ENCODE results near the gene PILRA. TPM values are rescaled to one million over a fixed set of nuclear protein-coding genes. Genes with fewer than 3 reads are reported as not detected.

The PILRA gene
- total RNA-seq, 2 experiments from 2014 or later, result 8.1 to 11.5 TPM

- H3K4me3 Mint-ChIP-seq, result peak overlapping the region; percentile 88
- H3K27me3 Mint-ChIP-seq (ENCODE audit: low read depth), result peaks cover 4% of the 10 kb centered on the region
- peaks cover 65% of the 10 kb centered on the region for H3K36me3 Mint-ChIP-seq (ENCODE audit: low read depth)
- POLR2A ChIA-PET, result interaction anchor here (1.2 kb wide), 1 partner anchor 274 kb away, joined by 3 read pairs; no protein-coding TSS in a partner anchor
- ATAC-seq (no peak), DNase-seq (no peak)
- H3K27ac Mint-ChIP-seq, result peak overlapping the region; percentile 97
- CTCF ChIA-PET, result no interaction called here
- peaks cover 3% of the 10 kb centered on the region for H3K9me3 Mint-ChIP-seq (ENCODE audit: insufficient read depth)
- peaks cover 55% of the 10 kb centered on the region for H3K4me1 Mint-ChIP-seq (ENCODE audit: low read depth)
Observed at GRCh38 chr7:100431286-100431735, 58.0 kb downstream of the PILRA start.

GRCh38 chr7:100432053-100432452 is 58.8 kb downstream of the PILRA start:
- peak overlapping the region; percentile 97 for H3K27ac Mint-ChIP-seq
- ChIA-PET POLR2A (no interaction called here), CTCF (no interaction called here)
- ATAC-seq (no peak), DNase-seq (no peak)
- peaks cover 3% of the 10 kb centered on the region for H3K9me3 Mint-ChIP-seq (ENCODE audit: insufficient read depth)
- peaks cover 67% of the 10 kb centered on the region for H3K36me3 Mint-ChIP-seq (ENCODE audit: low read depth)
- peaks cover 55% of the 10 kb centered on the region for H3K4me1 Mint-ChIP-seq (ENCODE audit: low read depth)
- H3K4me3 Mint-ChIP-seq, result peak overlapping the region; percentile 88
- H3K27me3 Mint-ChIP-seq (ENCODE audit: low read depth), result peaks cover 4% of the 10 kb centered on the region

- no peak for ATAC-seq
- POLR2A ChIA-PET, result no interaction called here
Observed at GRCh38 chr7:100432621-100433275, 59.5 kb downstream of the PILRA start.

GRCh38 chr7:100433276-100433591 is 59.9 kb downstream of the PILRA start:
- Mint-ChIP-seq H3K27ac (peak overlapping the region; percentile 97), H3K9me3 (ENCODE audit: insufficient read depth) (no peaks in the 10 kb centered on the region), H3K36me3 (ENCODE audit: low read depth) (peaks cover 64% of the 10 kb centered on the region), H3K27me3 (ENCODE audit: low read depth) (peaks cover 4% of the 10 kb centered on the region), H3K4me3 (peak overlapping the region; percentile 30), H3K4me1 (ENCODE audit: low read depth) (peaks cover 48% of the 10 kb centered on the region)
- no peak for DNase-seq
- POLR2A ChIA-PET, result no interaction called here
- CTCF ChIA-PET, result interaction anchor here (0.8 kb wide), 1 partner anchor 17 kb away, joined by 4 read pairs; no protein-coding TSS in a partner anchor
- no peak for ATAC-seq

More at GRCh38 chr7:100432621-100433275, 59.5 kb downstream of the PILRA start:
- no peak for DNase-seq
- peaks cover 4% of the 10 kb centered on the region for H3K27me3 Mint-ChIP-seq (ENCODE audit: low read depth)
- peaks cover 53% of the 10 kb centered on the region for H3K4me1 Mint-ChIP-seq (ENCODE audit: low read depth)
- H3K27ac Mint-ChIP-seq, result peak overlapping the region; percentile 97
- peak overlapping the region; percentile 88 for H3K4me3 Mint-ChIP-seq
- H3K9me3 Mint-ChIP-seq (ENCODE audit: insufficient read depth), result peaks cover 3% of the 10 kb centered on the region
- CTCF ChIA-PET, result no interaction called here
- H3K36me3 Mint-ChIP-seq (ENCODE audit: low read depth), result peaks cover 66% of the 10 kb centered on the region

GRCh38 chr7:100433592-100434296 is 60.5 kb downstream of the PILRA start:
- ChIA-PET CTCF (interaction anchor here (0.8 to 1.6 kb wide), 3 partner anchors 11 to 49 kb away, joined by 4 to 5 read pairs (median 4); no protein-coding TSS in a partner anchor), POLR2A (interaction anchor here (0.8 to 1.7 kb wide), 3 partner anchors 11 to 153 kb away, joined by 3 to 4 read pairs (median 3); partner anchors contain the start of gene FBXO24)
- H3K4me1 Mint-ChIP-seq (ENCODE audit: low read depth), result peaks cover 48% of the 10 kb centered on the region
- H3K27me3 Mint-ChIP-seq (ENCODE audit: low read depth), result peaks cover 4% of the 10 kb centered on the region
- H3K4me3 Mint-ChIP-seq, result peak overlapping the region; percentile 92
- DNase-seq (no peak), ATAC-seq (no peak)
- H3K9me3 Mint-ChIP-seq (ENCODE audit: insufficient read depth), result no peaks in the 10 kb centered on the region
- H3K36me3 Mint-ChIP-seq (ENCODE audit: low read depth), result peaks cover 65% of the 10 kb centered on the region
- H3K27ac Mint-ChIP-seq, result peak overlapping the region; percentile 97

GRCh38 chr7:100434297-100435144 is 61.2 kb downstream of the PILRA start:
- peaks cover 48% of the 10 kb centered on the region for H3K4me1 Mint-ChIP-seq (ENCODE audit: low read depth)
- H3K9me3 Mint-ChIP-seq (ENCODE audit: insufficient read depth), result no peaks in the 10 kb centered on the region
- ChIA-PET POLR2A (interaction anchor here (0.8 to 1.8 kb wide), 4 partner anchors 10 to 152 kb away, joined by 3 to 5 read pairs (median 4); partner anchors contain the start of gene FBXO24), CTCF (interaction anchor here (0.7 to 1.6 kb wide), 4 partner anchors 10 to 48 kb away, joined by 3 to 5 read pairs (median 4); no protein-coding TSS in a partner anchor)
- H3K36me3 Mint-ChIP-seq (ENCODE audit: low read depth), result peaks cover 61% of the 10 kb centered on the region
- H3K27ac Mint-ChIP-seq, result peak overlapping the region; percentile 97
- ATAC-seq (no peak), DNase-seq (no peak)
- peak overlapping the region; percentile 92 for H3K4me3 Mint-ChIP-seq
- peaks cover under 1% of the 10 kb centered on the region for H3K27me3 Mint-ChIP-seq (ENCODE audit: low read depth)

GRCh38 chr7:100435401-100436304 is 62.4 kb downstream of the PILRA start:
- peak overlapping the region; percentile 98 for H3K27ac Mint-ChIP-seq
- peak; percentile 61 for DNase-seq
- peak; percentile 42 for ATAC-seq
- H3K4me3 Mint-ChIP-seq, result peak overlapping the region; percentile 92
- CTCF ChIA-PET, result interaction anchor here (0.7 to 2.2 kb wide), 7 partner anchors 9 to 246 kb away, joined by 3 to 9 read pairs (median 4); no protein-coding TSS in a partner anchor
- H3K9me3 Mint-ChIP-seq (ENCODE audit: insufficient read depth), result no peaks in the 10 kb centered on the region
- peaks cover 45% of the 10 kb centered on the region for H3K4me1 Mint-ChIP-seq (ENCODE audit: low read depth)
- peaks cover 54% of the 10 kb centered on the region for H3K36me3 Mint-ChIP-seq (ENCODE audit: low read depth)
- H3K27me3 Mint-ChIP-seq (ENCODE audit: low read depth), result no peaks in the 10 kb centered on the region
- POLR2A ChIA-PET, result interaction anchor here (0.6 to 1.8 kb wide), 5 partner anchors 9 to 883 kb away, joined by 3 to 14 read pairs (median 5); no protein-coding TSS in a partner anchor

- peaks cover 29% of the 10 kb centered on the region for H3K4me1 Mint-ChIP-seq (ENCODE audit: low read depth)
- CTCF ChIA-PET, result interaction anchor here (0.6 to 2.2 kb wide), 6 partner anchors 9 to 247 kb away, joined by 3 to 9 read pairs (median 6); partner anchors contain the start of gene ZCWPW1
- H3K4me3 Mint-ChIP-seq, result peak overlapping the region; percentile 92
- H3K27ac Mint-ChIP-seq, result no peak overlapping the region
- peaks cover 39% of the 10 kb centered on the region for H3K36me3 Mint-ChIP-seq (ENCODE audit: low read depth)
- POLR2A ChIA-PET, result interaction anchor here (0.6 to 1.7 kb wide), 11 partner anchors 8 to 299 kb away, joined by 3 to 14 read pairs (median 3); partner anchors contain the start of genes LRCH4, MOSPD3 and ZCWPW1
- ATAC-seq, result no peak
- DNase-seq, result no peak
- no peaks in the 10 kb centered on the region for H3K27me3 Mint-ChIP-seq (ENCODE audit: low read depth)
- H3K9me3 Mint-ChIP-seq (ENCODE audit: insufficient read depth), result no peaks in the 10 kb centered on the region
Observed at GRCh38 chr7:100437150-100438100, 64.1 kb downstream of the PILRA start.

- Mint-ChIP-seq H3K27ac (peak overlapping the region; percentile 53), H3K4me1 (ENCODE audit: low read depth) (peaks cover 24% of the 10 kb centered on the region), H3K36me3 (ENCODE audit: low read depth) (peaks cover 31% of the 10 kb centered on the region), H3K9me3 (ENCODE audit: insufficient read depth) (no peaks in the 10 kb centered on the region), H3K27me3 (ENCODE audit: low read depth) (no peaks in the 10 kb centered on the region), H3K4me3 (no peak overlapping the region)
- POLR2A ChIA-PET, result interaction anchor here (0.6 to 1.1 kb wide), 3 partner anchors 10 to 300 kb away, joined by 3 to 4 read pairs (median 3); partner anchors contain the start of gene ZCWPW1
- ATAC-seq (no peak), DNase-seq (no peak)
- CTCF ChIA-PET, result interaction anchor here (1.2 to 2.2 kb wide), 3 partner anchors 12 to 146 kb away, joined by 4 to 9 read pairs (median 6); no protein-coding TSS in a partner anchor
Observed at GRCh38 chr7:100438172-100438571, 64.9 kb downstream of the PILRA start.

Data from activated CD8-positive, alpha-beta T cell treated with anti-CD3 and anti-CD28 coated beads, Interleukin-2, amount 10 ng/mL, durations not matched to agents 7 days and 5 days (primary cell).